GM12874 (cell line): ENCODE data around the gene DNAJC8.

ENCODE experiments used
- TF ChIP-seq, protein P1 (sequence below): IDR thresholded peaks from 2 replicates; pipeline ENCODE4 v1.5.1; 2011; ENCODE audit warnings: low read depth, mild to moderate bottlenecking, control low read depth, low read length, moderate library complexity; ENCODE audit not compliant: insufficient read depth

Gene DNAJC8

DNA sequence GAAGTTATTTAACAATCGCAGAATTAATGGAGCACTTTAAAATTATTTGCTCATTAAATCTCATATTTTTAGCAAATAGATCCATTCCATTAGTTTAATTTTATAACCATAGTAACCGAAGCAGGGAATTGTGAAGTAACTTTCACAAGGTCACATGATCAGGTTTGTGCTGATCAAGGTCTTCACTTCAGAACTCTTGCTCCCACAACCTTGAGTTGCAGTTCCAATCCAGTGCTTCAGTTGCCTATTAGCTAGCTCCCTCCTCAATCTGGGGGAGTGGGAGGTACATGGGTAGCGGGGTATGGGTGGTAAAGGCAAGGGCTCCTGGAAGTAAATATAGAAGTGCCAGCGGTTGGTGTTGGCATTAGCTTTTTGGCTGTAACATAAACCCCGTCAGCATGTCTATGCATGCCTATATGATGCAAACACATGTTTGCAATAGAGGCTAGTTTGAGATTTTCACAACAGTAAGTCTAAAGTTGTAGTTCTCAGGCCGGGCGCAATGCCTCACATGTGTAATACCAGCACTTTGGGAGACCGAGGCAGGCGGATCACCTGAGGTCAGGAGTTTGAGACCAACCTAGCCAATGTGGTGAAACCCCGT is 8.9 kb upstream of the DNAJC8 start:
- TF ChIP-seq, protein P1, sequence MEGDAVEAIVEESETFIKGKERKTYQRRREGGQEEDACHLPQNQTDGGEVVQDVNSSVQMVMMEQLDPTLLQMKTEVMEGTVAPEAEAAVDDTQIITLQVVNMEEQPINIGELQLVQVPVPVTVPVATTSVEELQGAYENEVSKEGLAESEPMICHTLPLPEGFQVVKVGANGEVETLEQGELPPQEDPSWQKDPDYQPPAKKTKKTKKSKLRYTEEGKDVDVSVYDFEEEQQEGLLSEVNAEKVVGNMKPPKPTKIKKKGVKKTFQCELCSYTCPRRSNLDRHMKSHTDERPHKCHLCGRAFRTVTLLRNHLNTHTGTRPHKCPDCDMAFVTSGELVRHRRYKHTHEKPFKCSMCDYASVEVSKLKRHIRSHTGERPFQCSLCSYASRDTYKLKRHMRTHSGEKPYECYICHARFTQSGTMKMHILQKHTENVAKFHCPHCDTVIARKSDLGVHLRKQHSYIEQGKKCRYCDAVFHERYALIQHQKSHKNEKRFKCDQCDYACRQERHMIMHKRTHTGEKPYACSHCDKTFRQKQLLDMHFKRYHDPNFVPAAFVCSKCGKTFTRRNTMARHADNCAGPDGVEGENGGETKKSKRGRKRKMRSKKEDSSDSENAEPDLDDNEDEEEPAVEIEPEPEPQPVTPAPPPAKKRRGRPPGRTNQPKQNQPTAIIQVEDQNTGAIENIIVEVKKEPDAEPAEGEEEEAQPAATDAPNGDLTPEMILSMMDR: no peak

DNA sequence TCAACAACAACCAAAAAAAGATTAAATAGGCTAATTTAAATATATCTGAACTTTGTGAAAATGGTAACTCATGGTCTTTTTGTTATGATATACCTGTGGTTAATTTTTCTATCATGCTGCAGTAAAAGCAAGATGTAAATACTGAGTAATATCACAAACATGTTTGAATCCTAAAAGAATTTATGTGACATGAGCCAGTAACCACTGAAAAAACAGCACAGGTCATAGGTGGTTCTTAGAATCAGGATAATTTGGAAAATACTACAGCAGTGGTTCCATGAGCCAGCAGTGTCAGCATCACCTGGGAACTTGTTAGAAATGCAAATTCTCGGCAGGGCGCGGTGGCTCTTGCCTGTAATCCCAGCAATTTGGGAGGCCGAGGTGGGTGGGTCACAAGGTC is 7.2 kb upstream of the DNAJC8 start:
- TF ChIP-seq, protein P1: no peak

DNA sequence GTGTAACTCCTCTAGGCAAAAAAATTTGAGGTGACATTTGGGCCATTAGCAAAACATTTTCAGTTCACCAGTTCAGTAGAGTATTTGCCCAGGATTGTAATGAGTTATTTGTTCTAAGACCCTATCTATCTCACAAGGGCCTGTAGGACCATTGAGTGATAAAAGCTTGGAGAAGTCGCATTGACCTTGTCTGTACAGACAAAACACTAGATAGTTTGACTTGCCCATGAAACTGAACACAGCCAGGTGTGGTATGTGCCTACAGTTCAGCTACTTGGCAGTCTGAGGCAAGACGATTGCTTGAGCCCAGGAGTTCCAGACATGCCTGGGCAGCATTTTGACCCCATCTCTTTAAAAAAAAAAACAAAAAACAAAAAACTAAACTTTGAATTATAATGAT is 6.2 kb upstream of the DNAJC8 start:
- TF ChIP-seq, protein P1: no peak

DNA sequence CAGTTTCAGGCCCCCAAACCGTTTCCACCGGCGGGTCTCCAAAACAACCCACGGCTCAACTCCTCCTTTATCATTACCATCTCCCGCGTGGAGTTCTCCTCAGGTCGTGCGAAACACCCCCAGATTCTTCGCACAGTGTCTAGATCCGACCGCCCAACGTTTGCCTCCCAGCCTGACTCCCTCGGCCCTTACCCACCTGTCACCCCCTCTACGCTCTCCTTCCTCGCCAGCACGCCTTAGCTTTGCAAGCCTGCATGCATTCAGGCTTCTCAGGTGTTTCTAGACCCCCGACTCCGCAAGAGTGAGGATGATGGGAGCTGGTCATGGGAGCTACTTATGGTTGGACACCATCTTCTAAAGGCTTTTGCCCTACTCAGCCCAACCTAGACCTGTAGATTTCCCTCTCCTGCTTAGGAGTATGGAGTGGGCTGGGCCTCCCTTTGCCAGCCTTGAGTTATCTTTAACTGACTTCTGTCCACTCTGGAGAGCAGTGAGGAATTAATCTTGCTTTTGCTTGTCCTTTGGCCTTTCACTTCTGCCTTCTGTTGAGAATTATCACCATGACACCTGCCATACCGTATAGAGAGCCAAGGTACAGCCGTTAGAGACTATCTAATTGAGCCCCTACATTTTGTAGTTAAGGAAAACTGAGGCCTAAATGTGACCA is 4.0 kb upstream of the DNAJC8 start:
- TF ChIP-seq, protein P1: no peak

DNA sequence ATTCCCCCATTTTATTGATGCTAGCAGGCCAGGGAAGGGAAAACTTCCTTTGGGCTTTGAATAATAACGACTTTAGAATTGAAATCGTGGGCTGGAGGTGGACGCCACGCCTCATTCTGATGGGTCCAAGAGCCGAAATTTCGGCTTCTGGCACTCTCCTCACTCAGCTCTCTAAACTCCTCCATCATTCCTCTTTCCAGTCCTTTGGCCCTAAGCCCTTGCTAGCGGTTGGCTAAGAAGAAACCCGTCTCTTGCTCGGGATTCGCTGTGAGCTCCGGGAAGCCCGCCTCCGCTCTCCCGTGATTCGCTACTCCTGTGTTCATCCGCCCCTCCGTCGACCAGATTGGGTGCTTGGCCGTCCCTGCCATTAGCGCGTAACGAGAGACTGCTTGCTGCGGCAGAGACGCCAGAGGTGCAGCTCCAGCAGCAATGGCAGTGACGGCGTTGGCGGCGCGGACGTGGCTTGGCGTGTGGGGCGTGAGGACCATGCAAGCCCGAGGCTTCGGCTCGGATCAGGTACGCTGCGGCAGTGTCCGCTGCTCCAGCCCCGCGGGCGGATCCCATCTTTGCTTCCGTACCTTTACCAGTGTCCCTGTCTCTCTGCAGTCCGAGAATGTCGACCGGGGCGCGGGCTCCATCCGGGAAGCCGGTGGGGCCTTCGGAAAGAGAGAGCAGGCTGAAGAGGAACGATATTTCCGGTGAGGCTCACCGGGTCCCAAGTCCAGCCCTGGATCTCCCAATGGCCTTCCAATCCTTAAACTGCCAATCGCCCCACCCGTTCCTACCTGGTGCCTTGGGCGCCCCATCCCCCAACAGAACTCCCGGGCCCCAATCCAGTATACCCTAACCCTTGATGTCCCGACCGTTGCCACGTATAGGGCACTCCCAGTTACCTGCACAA is 3.2 kb upstream of the DNAJC8 start, which contains the start of gene ATP5IF1:
Gene ATP5IF1, plus strand, starts transcription at position 370 of the 901 bp plus-strand sequence. Its CDS starts 60 bp downstream, at position 430.
- TF ChIP-seq, protein P1: no peak

DNA sequence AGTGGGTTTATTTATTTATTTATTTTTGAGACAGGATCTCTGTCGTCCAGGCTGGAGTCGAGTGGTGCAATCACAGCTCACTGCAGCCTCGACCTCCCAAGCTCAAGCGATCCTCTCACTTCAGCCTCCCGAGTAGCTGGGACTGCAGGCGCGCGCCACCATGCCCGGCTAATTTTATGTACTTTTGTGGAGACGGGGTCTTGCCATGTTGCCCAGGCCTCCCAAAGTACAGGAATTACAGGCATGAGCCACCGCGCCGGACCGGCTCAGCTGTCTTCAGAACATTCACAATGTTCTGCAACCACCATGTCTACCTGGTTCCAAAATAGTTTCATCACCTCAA is 406 bp upstream of the DNAJC8 start:
- TF ChIP-seq, protein P1: no peak

DNA sequence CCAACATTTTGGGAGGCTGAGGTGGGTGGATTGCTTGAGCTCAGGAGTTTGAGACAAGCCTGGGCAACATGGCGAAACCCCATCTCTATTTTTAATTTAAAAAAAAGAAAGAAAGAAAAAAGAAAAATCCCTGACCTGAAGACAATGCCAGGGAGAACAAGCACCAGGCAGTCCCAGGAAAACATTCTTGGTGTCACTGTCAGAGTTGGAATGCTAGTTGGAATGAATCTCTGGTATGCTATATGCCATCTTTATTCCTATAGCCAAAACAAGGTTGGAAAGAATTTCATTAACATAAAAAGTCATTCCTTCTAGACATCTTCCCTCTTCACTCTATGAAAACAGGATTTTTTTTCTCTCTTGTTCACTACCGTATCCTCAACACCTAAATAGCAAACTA is 2.8 kb downstream of the DNAJC8 start:
- TF ChIP-seq, protein P1: no peak
